Measurements from ENCODE around the gene RNASE11. TPM values are rescaled to one million over a fixed set of nuclear protein-coding genes. Genes with fewer than 3 reads are reported as not detected.
A peak's percentile ranks its signal among the peaks of the same experiment; 100 is the strongest.

RNASE11 gene
- polyA plus RNA-seq, 1 experiment: not detected

DNA sequence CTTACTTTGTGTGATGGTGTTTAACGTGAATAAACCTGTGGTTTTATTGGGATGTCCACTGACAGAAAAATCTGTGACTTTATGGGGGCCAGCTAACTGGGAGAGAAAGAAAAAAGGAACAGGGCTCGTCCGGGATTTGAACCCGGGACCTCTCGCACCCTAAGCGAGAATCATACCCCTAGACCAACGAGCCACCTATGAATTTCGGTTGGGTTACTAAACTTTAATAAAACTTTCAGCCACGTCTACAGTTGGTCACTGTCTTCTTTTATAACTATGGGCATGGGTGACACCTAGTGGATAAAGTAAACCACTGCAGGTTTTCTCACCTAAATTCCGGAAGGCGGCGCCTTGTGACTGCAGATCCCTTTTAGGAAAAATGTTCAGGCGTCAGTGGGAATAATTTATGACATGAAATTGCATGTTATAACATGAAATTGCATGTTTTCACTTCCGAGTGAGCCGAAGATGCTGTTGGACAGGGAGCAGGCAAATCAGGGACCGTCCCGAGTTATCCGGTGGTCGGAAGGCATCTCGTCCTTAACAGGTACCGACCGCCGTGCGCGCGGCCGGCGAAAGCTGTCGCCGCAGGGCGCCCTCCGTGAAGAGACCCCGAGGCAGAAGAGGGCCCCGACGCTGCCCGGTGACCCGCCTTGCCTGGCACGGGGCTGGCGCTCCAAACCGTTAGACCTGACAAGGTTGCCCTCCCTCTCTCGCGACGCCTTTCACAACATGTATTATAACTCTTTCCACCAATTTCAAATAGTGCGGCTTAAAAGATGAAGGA, 21.6 kb upstream of the RNASE11 start:
- ChIA-PET POLR2A (interaction anchor here (0.8 kb wide), 1 partner anchor 266 kb away, joined by 3 read pairs; no protein-coding TSS in a partner anchor), CTCF (interaction anchor here (0.6 to 7.9 kb wide), 25 partner anchors 9 to 362 kb away, joined by 3 to 71 read pairs (median 4); partner anchors contain the start of genes CCNB1IP1, PARP2, PIP4P1 and TEP1)
- DNase-seq (ENCODE audit: low read depth, low spot score): peak; percentile 78
- TF ChIP-seq, protein P1, sequence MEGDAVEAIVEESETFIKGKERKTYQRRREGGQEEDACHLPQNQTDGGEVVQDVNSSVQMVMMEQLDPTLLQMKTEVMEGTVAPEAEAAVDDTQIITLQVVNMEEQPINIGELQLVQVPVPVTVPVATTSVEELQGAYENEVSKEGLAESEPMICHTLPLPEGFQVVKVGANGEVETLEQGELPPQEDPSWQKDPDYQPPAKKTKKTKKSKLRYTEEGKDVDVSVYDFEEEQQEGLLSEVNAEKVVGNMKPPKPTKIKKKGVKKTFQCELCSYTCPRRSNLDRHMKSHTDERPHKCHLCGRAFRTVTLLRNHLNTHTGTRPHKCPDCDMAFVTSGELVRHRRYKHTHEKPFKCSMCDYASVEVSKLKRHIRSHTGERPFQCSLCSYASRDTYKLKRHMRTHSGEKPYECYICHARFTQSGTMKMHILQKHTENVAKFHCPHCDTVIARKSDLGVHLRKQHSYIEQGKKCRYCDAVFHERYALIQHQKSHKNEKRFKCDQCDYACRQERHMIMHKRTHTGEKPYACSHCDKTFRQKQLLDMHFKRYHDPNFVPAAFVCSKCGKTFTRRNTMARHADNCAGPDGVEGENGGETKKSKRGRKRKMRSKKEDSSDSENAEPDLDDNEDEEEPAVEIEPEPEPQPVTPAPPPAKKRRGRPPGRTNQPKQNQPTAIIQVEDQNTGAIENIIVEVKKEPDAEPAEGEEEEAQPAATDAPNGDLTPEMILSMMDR (IDR thresholded peaks at IDR 0.05; ENCODE audit: low read depth, low read length): peak; percentile 94
- Histone ChIP-seq H3K27ac (ENCODE audit: low read depth, low read length) (no peak overlapping the region), H3K27me3 (ENCODE audit: control insufficient read depth, insufficient read depth, low read length) (no peaks in the 10 kb centered on the region), H3K4me3 (ENCODE audit: low read depth, low read length) (peak overlapping the region; percentile 82), H3K9me3 (ENCODE audit: control insufficient read depth, insufficient read depth, low read length) (no peaks in the 10 kb centered on the region)

DNA sequence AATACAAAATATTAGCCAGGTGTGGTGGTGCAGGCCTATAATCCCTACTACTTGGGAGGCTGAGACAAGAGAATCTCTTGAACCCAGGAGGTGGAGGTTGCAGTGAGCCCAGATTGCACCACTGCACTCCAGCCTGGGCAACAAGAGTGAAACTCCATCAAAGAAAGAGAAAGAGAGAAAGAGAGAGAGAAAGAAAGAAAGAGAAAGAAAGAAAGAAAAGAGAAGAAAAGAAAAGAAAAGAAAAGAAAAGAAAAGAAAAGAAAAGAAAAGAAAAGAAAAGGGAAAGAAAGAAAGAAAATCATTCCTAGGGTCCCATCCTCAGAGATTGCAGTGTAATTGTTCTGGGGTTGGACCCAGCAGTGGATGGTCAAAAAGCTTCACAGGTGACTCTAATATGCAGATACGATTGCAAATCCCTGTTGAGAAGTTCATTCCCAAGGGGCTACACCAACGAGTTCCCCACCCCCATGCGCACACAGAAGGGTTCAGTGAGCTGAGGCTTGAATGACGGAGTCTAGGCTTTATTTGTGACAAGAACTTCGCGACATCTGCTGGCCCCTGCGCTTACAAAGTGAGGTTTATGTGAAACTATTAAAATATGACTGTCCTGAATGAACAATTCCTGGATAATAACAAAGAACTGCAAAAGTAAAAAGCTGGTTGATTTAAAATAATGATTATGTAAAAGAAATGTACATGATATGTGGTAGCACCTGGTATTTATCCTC, 20.7 kb upstream of the RNASE11 start:
- no peak overlapping the region for H3K27ac ChIP-seq (ENCODE audit: low read depth, low read length)
- no peak for DNase-seq (ENCODE audit: low read depth, low spot score)
- no peak overlapping the region for H3K4me3 ChIP-seq (ENCODE audit: low read depth, low read length)
- H3K9me3 ChIP-seq (ENCODE audit: control insufficient read depth, insufficient read depth, low read length): no peaks in the 10 kb centered on the region
- TF ChIP-seq, protein P1 (IDR thresholded peaks at IDR 0.05; ENCODE audit: low read depth, low read length): no peak
- H3K27me3 ChIP-seq (ENCODE audit: control insufficient read depth, insufficient read depth, low read length): no peaks in the 10 kb centered on the region
- CTCF ChIA-PET: interaction anchor here (0.6 to 7.9 kb wide), 18 partner anchors 9 to 1039 kb away, joined by 3 to 71 read pairs (median 5); partner anchors contain the start of genes CCNB1IP1, PARP2, PIP4P1 and TEP1
- POLR2A ChIA-PET: interaction anchor here (0.8 kb wide), 1 partner anchor 266 kb away, joined by 3 read pairs; no protein-coding TSS in a partner anchor

GRCh38 chr14:20607617-20608016, 19.8 kb upstream of the RNASE11 start:
- Histone ChIP-seq H3K27ac (ENCODE audit: low read depth, low read length) (no peak overlapping the region), H3K27me3 (ENCODE audit: control insufficient read depth, insufficient read depth, low read length) (no peaks in the 10 kb centered on the region), H3K4me3 (ENCODE audit: low read depth, low read length) (no peak overlapping the region), H3K9me3 (ENCODE audit: control insufficient read depth, insufficient read depth, low read length) (no peaks in the 10 kb centered on the region)
- ChIA-PET POLR2A (no interaction called here), CTCF (interaction anchor here (0.6 to 7.9 kb wide), 9 partner anchors 77 to 1040 kb away, joined by 3 to 71 read pairs (median 4); partner anchors contain the start of genes PARP2, PIP4P1 and TEP1)
- DNase-seq (ENCODE audit: low read depth, low spot score): no peak
- TF ChIP-seq, protein P1 (IDR thresholded peaks at IDR 0.05; ENCODE audit: low read depth, low read length): no peak

- no peak for DNase-seq (ENCODE audit: low read depth, low spot score)
- H3K27me3 ChIP-seq (ENCODE audit: control insufficient read depth, insufficient read depth, low read length): no peaks in the 10 kb centered on the region
- no peak overlapping the region for H3K27ac ChIP-seq (ENCODE audit: low read depth, low read length)
- ChIA-PET POLR2A (no interaction called here), CTCF (interaction anchor here (0.6 to 7.9 kb wide), 8 partner anchors 76 to 280 kb away, joined by 3 to 71 read pairs (median 3); partner anchors contain the start of genes APEX1, OSGEP, PARP2 and PIP4P1)
- no peaks in the 10 kb centered on the region for H3K9me3 ChIP-seq (ENCODE audit: control insufficient read depth, insufficient read depth, low read length)
- TF ChIP-seq, protein P1 (IDR thresholded peaks at IDR 0.05; ENCODE audit: low read depth, low read length): no peak
- no peak overlapping the region for H3K4me3 ChIP-seq (ENCODE audit: low read depth, low read length)
These were observed 19.1 kb upstream of the RNASE11 start for GRCh38 chr14:20606902-20607242.

All from AG04450 (cell line).